ENCODE measurements around the gene ADGRA3.
"Not testable (repeated sequence)": the region's sequence is repeated elsewhere in the genome, so short reads cannot be mapped to it uniquely, and the experiment has no call there.

The ADGRA3 gene

DNA sequence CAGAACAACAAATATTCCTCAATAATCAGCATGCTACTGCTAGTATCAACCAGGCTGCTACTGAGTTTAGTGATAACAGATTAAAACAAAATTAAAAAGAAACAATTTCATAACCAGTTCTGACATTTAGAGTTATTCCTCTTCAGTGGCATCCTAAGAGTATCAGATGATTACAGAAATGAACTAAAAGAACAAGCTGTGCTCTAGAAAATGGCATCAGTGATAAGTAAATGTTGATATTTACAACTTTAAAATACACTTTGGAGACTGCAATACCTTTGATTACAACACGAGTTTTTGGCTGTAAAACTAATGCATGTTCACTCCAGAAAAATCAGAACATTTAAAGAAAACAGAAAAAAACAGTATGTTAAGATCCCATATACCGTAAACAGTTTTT, 72.9 kb downstream of the ADGRA3 start:
- no peak for DNase-seq

- no peak for DNase-seq
These were observed 74.9 kb downstream of the ADGRA3 start for GRCh38 chr4:22440999-22441398.

DNA sequence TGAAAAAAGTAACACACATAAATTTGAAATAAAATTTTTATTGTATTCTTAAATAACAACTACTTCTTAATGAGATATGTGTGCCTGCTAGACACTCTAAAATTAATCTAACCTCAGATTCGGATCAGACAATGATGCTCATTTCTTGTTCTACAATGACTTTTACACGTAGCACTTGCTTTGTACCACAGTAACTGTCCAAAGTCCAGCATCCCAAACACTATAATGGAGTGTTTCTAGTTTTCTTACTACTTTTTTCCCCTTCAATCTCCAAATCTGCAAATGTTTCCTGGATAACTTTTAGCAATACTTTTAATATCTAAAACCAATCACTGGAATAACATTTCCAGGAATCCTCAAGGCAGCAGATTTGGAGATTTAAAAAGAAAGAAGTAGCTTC, 75.9 kb downstream of the ADGRA3 start:
- no peak for DNase-seq

DNA sequence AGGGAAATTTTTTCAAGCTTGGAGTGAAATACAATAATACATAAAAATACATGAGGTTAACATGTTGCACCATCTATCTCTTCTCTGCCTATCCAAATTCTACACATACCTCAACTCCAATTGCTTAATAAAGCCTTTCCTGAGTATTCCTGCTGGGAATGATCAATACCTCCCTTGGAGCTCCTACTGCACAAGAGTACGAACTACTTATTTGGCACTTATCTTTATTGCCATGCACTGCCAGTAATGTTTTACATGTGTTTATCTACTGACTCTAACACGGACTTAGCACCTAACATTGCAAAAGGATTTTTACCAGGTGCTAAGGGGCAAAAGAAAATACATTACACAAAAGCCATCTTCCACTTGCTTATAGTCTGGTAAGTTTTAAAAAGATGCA, 80.2 kb downstream of the ADGRA3 start:
- DNase-seq: no peak

GRCh38 chr4:22434895-22435294, 81.0 kb downstream of the ADGRA3 start:
- no peak for DNase-seq

DNA sequence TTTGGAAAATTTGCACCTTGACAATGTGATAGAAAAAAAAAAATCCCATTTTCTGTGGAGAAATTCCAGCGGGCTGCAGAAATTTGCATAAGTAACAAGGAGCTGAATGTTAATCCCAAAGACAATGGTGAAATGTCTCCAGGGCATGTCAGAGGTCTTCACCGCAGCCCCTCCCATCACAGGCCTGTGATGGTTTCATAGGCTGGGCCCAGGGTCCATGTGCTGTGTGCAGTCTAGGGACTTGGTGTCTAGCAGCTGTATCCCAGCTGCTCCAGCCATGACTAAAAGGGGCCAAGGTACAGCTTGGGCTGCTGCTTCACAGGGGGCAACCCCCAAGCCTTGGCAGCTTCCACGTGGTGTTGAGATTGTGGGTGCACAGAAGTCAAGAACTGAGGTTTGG, 85.2 kb downstream of the ADGRA3 start:
- DNase-seq: no peak

- no peak for DNase-seq
These were observed 87.4 kb downstream of the ADGRA3 start for GRCh38 chr4:22428441-22428840.

DNA sequence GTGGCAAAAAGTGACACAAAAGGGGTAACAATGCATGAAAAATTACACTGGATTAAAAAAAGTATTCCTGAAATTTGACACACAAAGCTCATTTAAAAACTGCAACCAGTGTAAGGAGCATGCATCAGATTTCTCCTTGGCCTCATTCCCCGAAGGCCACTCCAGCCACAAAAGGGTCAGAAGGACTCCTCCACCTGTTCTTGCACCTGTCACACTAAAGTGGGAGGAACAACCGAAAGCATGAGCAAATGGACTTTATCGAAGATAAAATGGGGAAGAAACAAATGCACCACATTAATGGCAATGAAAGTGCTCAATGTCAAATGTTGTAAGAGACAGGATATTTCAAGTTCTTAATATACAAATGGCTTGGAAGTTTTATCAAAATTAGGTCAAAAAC, 88.2 kb downstream of the ADGRA3 start:
- DNase-seq: no peak

DNA sequence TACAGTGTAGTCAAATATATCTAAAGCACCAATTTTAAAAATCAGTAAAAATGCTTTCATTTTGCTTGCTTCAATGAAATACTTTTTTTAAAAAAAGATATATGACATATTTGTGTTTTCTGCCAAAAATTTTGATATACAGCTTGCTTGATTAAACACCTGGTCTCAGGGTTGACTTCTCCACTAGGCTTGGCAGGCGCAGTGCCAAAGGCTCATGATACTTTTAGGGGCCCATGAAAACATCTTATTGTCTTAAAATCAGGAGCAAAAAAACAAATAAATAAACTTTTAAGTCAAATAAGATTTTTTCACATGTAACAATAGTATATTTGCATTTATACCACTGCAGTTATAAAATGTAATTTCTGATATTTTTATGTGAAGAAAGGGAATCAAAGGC, 95.6 kb downstream of the ADGRA3 start:
- DNase-seq: no peak

DNA sequence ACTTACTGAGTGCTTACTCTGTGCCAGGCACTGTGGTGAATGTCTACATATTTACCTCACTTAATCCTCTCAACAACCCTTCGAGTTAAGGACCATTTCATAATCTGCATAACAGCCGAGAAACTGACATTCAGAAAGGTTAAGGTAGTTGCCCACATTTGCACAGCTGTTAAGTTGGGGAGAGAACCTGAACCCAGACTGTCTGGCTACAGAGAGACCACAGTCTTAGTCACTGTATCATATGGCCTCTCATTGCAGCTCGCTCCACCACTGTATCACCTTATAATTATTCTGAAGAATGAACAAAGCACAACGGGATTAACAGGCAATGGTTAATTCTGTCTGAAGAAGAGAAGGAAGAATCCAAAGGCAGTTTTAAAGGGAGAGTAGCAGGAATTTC, 98.5 kb downstream of the ADGRA3 start:
- DNase-seq: no peak

GRCh38 chr4:22416403-22416802, 99.5 kb downstream of the ADGRA3 start:
- DNase-seq: no peak

- no peak for DNase-seq
These were observed 101.0 kb downstream of the ADGRA3 start for GRCh38 chr4:22414833-22415232.

- no peak for DNase-seq
These were observed 102.4 kb downstream of the ADGRA3 start for GRCh38 chr4:22413471-22413870.

DNA sequence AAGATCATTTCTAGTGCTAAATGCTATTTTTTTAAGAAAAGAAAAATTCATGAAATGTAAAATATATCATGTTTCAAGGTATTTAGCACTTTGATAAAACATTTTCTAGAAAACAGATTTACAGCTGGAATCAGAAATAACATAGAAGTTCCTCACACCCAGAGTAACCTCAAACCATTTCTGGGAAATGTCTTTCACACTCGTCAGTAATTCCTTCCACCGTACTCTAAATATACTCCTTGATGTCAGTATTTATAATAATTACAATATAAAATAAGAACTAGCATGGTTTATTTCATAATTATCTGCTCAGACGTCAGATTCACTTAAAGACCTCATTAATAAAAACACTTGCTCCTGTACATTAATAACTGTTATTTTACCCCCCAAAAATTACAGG, 103.9 kb downstream of the ADGRA3 start:
- DNase-seq: no peak

DNA sequence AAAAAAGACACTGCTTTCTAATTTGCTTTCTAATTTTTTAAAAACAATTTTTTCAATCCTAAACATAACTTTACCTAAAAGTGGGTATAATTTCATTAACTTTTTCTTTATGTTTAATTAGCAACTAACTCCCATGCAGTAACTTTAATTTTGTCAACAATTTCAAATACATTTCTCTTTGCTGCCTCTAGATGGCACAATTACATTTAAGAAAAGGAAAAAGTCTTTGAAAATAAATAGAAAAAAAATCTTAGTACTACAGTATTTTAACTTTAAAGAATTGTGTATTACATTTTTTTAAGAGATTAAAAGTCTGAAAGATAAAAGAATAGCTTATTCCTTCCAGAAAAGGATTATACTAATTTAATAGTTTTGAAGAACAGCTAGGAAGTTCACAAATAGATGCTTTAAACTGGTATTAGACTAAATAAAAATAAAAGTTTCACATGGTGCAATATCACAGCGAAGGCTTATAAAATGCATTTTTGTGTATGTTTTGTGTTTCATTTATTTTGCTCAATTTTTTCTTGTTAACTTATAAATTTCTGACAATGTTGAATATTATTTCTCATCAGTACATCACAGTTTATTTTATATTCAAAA, 105.1 kb downstream of the ADGRA3 start:
- no peak for DNase-seq

- DNase-seq: no peak
These were observed 107.4 kb downstream of the ADGRA3 start for GRCh38 chr4:22408474-22408873.

- DNase-seq: no peak
These were observed 108.5 kb downstream of the ADGRA3 start for GRCh38 chr4:22407361-22407760.

DNA sequence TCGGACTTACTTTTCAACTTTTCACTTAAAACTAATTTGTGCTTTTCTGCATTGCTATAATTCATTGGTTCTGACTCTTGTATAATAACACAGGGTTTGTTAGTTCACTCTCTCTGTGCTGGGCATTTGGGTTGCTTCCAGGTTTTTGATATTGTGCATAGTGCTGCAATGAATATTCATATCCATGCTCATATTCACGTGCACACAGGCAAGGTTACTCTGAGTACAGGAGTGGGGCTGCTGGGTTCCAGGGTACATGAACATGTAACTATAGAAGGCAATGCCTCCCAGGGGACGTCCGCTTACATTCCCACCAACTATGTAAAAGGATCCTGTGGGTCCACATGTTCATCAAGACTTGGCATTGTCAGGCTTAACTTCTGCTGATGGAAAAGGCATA, 117.2 kb downstream of the ADGRA3 start:
- no peak for DNase-seq

DNA sequence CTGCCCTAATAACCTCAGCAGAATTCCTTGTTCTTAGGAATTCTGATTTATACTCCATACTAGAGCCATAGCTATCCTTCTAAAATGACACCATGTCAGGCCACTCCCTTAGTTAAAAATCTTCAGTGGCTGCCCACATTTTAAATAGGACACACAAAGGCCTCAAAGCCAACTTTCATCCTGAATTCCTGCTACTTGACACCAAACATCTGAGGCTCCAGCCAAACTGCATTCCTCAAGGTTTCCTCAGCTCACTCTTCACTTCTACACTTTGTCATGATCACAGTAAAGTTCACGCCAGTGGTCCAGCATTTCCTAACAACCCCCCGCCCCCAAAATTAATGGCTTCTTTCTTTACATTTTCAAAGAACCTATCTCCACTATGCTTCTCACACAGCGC, 124.3 kb downstream of the ADGRA3 start:
- DNase-seq: no peak

GRCh38 chr4:22389240-22389870, 126.5 kb downstream of the ADGRA3 start:
- DNase-seq: peak; percentile 16

DNA sequence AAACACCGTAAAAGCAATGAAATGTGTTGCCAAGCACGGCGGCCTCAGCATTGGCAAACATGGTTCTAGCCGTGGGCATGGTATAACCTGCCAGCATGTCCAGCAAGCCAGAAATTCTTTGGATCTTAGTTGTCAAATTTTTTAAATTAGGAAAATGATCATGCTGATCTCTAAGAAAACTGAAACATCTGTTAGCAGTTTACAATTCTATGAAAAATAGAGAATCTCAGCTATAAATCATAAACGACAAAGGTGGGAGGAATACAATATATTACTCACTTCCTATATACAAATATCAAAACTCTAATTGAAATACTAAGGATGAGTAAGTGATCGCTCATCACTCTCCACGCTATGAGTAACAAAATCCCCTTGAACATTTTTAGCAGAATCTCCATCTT, 130.3 kb downstream of the ADGRA3 start:
- DNase-seq: no peak

DNA sequence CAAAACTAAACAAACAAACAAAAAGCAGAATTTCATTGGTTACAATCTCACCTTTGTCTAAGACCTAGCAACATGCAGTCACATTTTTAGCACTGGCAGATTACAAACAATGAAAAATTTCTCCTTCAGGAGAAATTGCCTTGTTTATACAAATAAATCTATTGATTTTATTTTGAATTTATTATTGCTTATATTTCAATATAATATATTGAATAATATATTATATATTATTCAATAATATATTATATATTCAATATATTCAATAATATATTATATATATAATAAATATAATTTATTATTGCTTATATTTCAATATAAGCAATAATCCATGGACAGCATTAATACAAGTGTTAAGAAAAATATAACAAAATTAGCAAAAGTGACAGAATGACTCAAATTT, 131.7 kb downstream of the ADGRA3 start:
- DNase-seq: no peak

DNA sequence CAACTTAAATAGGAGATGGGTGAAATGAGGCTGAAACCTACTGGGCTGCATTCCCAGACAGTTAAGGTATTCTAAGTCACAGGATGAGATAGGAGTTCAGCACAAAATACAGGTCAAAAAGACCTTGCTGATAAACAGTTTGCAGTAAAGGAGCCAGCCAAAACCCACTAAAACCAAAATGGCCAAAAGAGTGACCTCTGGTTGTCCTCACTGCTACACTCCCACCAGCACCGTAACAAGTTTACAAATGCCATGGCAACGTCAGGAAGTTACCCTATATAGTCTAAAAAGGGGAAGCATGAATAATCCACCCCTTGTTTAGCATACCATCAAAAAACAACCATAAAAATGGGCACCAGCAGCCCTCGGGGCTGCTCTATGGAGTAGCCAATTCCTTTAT, 133.7 kb downstream of the ADGRA3 start:
- not testable (repeated sequence) for DNase-seq

DNA sequence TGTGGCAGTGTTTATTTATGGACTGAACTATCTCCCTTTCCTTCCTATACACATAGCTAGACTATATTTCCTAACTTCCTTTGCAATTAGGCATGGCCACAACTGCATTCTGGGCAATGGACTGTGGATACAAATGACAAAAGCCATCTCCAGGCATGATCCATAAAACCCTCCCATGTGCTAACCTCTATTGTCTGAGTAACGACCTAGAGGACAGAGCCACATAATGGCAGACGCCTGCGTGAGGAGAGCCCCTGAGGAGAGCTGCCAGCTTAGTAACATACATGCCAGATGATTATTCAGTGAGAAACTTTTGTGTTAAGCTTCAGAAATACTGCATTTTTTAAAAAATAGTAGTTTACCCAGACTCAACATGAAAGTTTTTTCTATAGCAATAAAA, 142.9 kb downstream of the ADGRA3 start:
- DNase-seq: no peak

Data from right kidney (tissue), 1 donor.